GM21717 (cell line): Measurements from ENCODE around the gene PHLDA3.
"Not testable (repeated sequence)": the region's sequence is repeated elsewhere in the genome, so short reads cannot be mapped to it uniquely, and the experiment has no call there.

Source experiments
- ATAC-seq: cut with Tn5 transposase; IDR thresholded peaks from one replicate; pipeline ENCODE4 v1.9.1; 2021; ENCODE audit warnings: mild to moderate bottlenecking, moderate library complexity; ENCODE audit not compliant: unreplicated experiment

PHLDA3 gene

DNA sequence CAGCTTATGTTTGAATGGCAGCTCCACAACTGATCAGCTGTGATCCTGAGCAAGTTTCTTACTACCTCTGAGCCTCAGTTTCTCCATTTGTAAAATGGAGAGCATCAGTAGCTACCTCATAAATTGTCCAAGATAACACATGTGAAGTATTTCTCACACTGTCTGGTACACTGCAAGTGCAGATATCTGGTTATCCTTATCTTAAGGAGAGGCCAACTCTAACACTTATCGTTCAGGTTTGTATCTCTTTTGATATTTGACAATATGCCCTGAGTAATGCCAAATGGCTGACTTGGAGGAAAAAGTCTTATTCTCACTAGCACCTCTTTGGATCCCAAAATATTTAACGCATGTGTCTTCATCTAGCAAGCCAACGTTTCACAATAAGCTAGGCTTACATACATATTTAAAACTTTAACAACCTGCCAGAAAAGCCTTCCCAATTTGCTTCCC lies 35.2 kb upstream of the PHLDA3 start:
- no peak for ATAC-seq

DNA sequence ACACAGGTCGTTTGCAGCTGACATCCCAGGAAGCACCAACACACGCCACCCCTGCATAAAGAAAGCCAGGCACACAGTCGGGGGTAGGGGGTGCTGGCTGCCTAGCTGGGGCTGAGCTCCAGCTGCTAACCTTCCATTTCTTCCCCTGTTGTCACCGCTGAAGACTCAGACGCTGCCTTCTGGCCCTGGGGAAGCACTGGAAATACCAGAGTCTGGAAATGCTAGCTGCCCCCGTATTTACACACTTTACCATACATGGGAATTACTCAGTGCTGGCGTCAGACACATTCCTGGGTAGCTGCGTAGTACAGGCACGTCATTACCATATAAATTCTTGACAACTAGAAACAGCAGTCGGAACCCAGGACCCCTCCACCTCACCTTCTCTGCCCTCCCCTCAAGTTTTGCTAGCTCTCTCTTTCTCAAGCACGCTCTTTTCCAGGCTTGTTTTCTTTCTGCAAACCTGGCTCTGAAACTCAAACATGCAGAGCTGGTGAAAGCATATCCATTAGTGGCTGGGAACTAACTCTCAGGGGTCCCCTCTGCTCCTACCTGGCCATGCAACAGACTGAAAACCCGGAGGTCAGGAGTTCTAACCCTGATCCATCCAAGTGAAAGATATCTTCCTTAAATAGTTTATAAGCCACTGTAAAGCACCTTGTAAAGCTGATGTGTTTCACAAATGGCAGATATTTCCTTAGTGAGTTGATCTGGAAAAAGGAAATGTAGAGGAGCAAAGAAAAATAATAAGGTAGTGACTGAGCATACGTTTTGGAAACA lies 34.6 kb upstream of the PHLDA3 start:
- ATAC-seq, result no peak

DNA sequence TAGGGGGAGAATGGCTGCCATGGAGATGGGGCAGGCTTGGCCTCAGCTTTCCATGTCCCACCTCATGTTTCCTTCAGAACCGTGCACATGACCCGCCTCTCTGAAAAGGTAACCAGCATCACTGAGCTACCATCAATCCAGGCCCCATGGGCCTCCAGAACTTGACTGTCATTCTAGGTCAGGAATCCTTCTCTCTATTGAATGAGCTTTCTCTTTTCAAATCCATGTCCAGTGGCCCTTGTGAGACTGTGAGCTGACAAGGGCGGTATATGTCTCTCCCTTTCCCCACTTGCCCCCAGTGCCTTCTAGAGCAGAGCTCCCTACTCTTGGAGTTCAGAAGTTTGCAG lies 33.5 kb upstream of the PHLDA3 start:
- no peak for ATAC-seq

DNA sequence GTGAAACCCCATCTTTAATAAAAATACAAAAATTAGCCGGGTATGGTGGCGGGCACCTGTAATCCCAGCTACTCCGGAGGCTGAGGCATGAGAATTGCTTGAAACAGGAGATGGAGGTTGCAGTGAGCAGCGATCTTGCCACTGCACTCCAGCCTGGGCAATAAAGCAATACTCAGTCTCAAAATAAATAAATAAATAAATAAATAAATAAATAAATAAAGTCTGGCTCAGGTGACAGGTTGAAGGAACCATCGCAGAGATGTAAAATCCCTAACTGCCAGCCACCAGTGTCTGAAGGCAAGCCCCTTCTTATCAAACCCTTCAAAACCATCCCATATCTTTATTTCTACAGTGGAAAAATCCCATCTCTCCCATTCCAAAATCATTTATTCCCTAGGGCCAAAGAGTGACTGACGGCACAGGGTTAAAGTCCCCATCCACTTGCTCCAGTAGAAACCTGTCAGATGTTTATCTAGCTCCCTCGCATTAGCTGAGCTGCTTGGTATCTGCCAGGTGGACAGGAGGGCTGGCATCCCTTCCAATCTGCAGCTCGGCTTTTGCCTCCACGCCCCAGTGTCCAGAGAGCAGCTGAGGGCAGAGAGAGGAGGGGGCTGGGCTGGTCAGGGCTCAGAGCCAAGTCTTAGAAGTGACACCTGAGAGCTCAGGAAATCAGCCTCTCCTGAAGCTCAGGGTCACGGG lies 33.0 kb upstream of the PHLDA3 start:
- no peak for ATAC-seq

DNA sequence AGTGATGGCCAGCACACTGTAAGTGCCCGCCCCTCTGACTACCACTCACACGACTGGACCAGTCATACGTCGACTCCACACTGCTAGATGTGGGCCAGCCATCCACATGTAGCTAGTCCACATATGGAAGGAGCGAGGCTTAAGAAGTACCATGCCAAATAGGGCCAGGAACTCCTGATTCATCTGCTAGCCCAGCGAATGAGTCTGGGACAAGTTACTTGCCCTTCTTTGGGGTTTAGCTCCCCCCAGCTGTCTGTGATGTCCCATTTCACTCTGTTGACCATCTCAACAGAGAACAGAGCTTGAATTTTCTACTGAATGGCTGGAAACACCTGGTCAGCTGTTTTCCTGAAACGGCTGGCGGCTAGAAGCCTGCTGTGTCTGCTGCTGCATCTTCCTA lies 32.2 kb upstream of the PHLDA3 start:
- ATAC-seq, result no peak

DNA sequence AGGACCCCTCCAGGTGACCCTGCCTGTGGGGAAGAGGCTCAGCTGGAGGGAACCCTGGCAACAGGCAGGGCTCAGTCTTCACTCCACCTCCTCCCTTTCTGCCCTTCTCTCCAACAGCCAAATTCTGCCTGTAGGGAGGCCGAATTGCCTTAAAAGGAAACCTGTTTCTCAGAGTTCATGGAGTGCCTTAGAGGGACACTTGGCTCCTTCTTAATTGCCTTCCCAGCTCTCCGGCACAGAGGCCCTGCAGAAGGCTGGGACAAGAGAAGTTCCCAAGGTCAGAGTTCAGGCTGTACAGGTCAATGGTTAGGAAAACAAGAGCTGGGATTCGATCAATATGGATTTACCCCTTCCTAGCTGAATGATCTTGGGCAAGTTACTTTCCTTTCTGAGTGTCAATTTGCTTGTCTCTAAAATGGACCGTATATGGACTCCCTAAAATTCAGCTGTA lies 31.7 kb upstream of the PHLDA3 start:
- ATAC-seq, result no peak

DNA sequence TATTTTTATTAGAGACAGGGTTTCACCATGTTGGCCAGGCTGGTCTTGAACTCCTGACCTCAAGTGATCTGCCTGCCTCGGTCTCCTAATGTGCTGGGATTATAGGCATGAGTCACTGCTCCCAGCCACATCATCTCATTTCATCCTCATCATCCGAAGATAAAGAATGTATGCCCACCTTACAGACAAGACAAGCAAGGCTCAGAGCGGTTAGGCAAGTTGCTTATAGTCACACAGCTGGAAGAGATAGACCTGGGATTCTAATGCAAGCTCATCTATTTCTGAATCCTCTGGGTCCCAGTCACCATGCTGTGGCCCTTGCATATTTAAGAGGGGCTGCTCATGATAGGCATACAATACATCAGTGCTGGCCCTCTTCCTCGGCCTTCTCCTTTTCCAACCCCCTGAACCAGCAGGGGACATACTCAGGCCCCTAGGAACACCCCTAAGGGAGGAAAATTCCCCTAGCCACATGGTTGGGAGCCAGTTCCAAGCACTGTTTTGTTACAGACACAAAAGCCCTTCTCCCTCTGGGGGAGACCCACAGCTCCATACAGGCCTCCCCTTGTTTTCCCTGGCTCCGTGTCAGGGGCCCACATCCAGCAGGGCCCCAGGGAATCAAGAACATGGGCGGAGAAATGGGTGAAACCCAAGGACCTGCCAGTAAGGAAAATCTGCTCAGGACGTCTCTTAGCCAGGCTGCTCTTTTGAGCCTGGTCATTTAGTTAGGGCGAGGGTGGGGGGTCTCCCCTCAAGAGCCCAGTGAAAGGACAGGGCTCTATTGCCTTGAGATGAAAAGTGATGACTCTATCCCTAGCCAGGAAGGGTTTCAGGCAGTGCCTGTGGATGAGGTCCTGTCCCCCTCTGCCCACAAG lies 31.0 kb upstream of the PHLDA3 start:
- no peak for ATAC-seq

DNA sequence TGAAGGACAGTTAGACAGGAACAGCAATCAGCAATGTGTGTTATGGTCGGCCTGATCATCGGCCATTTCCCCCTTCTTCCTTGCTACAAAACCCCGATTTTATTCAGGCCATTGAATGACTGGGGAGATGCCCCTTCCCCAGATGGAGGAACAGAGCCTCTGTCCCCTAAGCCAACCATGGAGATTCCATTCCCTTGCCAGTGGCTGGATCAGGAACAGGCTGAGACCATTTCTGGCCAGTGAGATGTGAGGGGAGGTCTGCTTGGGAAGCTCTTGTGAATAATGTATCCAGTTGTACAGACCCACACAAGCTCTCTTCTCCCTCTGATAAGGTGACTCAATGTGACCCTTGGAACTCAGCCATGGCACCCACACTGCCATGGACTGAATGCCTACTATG lies 30.2 kb upstream of the PHLDA3 start:
- ATAC-seq, result no peak

DNA sequence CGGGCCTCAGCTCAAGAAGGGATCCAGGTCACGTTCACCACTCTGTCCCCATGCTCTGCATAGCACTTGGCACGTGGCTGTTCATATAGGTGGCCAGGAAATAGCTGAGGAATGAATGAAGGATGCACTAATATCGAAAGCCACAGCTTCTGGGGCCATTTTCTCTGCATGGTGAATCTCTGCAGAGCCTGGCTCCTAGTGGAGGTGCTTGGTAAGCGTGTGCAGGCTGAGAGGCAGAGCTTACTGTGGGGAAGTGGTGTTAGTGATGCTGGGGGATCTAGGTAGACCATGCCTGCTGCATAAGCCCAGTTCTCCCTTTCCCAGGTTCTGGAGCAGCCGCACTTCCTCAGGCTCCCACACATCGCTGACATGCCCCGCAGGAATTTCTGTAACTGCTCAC lies 29.6 kb upstream of the PHLDA3 start:
- no peak for ATAC-seq

DNA sequence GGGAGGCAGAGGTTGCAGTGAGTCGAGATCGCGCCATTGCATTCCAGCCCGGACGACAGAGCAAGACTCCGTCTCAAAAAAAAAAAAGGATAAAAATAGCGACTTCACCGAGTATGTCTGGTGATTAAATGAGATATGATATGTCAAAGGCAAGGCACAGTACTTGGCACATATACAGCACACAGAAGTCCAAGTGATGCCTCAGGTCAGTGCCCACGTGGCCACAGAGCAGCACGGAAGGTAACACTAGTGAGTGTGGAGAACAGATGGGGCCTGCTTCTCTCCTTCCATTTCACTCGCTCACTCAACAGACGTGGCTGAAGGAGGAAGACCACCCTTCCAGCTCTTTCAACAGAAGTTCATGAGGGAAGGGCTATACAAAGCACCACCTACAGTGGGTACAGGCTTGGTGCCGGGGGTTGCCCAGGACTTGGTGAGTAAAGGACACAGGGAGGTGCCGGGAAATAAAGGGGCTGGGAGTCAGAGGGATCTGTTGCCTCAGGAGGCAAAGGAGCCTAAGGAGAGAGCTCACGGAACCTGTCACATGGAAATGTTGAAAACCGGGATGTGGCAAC lies 29.0 kb upstream of the PHLDA3 start:
- ATAC-seq, result no peak

DNA sequence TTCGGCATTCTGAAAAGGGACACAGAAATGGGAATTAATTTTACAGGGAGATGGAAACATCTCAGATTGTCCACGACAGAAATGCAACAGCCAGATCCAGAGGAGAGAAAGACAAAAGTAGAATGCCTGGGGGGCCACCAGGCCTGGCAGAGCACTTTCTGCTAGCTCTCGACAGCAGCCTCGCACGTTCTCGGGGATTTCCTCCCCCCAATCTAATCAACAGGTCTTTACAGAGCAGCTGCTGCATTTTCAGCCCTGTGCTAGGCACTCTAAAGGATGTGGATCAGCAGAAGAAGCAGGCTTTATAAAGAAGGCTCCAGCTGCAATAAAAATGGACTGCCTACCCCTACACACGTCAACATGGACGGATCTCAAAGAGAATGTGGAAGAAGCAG lies 27.3 kb upstream of the PHLDA3 start:
- ATAC-seq, result no peak

DNA sequence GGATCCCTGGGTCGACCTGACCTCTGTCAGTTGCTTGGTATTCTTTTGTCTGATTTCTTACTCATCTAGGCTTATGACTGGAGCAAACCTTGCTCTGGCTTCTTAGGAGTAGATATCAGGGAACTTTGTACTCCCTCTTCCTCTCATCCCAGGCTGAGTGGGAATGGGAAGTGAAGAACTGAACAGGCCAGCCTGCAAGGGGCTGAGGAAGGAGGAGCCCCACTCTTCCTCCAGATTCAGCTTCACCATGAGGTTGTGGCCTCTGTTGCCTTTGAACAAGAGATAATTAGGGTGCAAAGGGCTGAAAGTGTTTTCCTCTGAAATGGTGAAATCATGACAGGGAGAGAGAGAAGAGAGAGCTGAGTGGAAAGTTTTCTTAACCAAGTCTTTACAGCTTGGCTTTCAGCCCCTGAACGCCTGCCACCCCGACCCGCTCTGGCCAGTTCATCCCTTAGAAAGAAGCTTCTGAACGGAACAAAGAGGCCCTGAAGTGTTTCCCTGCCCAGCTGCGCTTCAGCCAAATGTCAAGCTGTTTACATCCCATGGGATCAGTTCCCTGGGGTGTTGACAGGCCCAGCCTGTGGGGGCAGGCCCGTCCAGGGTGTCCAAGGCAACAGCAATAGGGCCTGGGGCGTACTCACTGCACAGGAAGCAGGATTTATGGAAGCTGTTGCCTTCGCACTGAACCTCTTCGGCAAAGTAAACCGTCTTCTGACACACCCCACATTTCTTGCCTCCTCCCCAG lies 26.7 kb upstream of the PHLDA3 start:
- ATAC-seq, result no peak

DNA sequence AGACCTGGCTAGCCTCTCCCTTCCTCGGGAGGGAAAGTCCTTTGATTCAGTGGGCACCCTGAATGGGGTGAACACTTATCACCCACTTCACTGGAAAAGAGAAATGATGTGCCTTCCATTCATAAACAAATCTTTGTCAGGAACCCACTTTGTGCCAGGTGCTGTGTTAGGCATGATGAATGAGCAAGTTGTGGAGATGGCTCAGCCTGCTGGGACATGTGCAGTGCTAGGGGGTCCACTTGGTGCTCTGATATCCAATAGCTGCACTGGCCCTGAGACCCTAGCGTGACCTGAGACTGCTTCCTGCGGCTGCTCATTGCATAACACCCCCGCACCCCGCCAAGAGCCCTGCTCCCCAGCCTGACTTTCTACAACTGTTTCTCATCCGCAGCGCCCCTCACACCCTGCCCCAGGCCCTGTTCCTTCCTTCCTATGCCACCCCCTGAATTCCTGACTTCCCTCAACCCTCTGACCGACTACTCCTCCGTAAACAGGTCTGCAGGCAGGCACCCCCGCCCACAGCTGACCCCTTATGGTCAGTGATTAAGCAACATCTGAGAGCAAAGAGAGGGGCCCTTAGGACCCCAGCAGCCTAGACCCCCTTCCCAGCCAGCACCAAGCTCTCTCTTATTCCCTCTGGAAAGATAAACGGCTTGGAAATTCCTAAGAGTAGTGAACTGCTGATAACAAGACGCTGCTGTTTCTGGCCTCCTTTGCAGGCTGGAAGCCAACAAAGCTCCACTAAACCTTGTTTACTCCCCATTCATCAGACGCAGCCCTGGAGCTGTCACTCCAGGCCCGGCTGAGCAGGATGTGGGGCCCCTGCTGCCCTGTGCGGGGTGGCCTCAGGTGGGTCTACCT lies 25.0 kb upstream of the PHLDA3 start:
- ATAC-seq, result no peak

DNA sequence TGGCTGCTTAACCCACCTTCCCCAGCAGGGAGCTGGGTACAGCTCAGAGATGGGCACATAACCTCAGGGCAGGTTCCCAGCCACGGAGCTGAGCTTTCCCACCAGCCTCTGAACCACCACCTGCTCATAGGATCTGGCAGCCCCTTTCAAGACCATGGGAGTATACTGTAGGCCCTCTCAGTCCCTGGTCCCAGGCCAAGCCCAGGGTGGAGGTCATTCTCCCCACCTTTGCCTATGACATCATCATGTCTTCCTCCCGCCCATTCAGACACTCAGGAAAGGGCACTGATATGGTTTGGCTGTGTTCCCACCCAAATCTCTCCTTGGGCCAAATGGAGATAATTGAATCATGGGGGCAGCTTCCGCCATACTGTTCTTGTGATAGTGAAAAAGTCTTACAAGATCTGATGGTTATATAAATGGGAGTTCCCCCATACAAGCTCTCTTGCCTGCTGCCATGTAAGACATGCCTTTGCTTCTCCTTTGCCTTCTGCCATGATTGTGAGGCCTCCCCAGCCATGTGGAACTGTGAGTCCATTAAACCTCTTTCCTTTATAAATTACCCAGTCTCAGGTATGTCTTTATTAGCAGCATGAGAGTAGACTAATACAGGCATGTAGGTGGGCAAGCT lies 24.2 kb upstream of the PHLDA3 start:
- ATAC-seq, result not testable (repeated sequence)

DNA sequence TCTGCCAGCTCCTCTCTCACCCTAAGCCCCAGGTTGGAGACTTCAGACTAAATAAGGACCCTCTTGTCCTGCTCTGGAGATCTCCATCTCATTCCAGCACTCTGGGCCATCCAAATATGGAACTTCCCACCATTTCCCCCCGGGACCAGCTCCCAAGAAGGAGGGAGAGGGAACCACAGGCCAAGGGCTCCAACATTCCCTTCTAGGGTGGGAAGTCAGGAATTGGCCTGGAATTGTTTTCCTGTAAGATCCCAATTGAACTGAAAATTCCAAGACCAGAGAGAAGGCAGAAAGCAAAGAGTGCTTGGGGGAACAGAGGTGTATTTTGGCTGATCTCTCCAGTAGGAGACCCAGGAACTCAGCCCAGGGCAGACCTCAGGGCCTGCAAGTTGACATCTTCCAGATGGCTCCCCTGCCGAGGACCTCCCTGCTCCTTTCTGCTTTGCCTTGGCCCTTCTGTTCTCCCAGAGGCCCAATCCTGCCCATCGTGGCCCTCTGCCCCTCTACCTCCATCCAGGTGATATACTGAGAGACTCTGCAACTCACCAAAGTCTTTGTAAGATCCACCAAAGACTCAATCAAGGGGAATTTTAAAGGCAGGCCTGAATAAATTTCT lies 23.0 kb upstream of the PHLDA3 start:
- no peak for ATAC-seq

DNA sequence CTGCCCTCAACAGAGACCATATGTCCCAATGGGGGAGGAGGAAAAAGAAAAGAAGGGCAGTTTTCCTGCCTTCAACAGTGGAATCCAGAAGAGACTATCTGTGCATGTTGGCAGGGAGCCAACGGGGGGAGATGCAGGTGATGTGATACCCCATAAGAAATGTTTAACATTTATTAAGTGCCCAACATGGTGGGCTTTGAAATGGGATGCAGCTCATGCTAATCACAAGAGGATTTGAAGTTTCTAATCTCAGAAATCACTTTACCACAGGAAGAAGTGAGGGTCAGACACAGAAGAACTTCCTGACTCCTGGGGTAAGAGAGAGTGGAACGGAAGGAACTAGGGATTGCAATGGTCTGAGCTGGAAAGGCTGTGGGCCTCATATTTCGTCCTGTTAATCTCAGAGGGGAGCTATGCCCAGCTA lies 21.7 kb upstream of the PHLDA3 start:
- ATAC-seq, result no peak

DNA sequence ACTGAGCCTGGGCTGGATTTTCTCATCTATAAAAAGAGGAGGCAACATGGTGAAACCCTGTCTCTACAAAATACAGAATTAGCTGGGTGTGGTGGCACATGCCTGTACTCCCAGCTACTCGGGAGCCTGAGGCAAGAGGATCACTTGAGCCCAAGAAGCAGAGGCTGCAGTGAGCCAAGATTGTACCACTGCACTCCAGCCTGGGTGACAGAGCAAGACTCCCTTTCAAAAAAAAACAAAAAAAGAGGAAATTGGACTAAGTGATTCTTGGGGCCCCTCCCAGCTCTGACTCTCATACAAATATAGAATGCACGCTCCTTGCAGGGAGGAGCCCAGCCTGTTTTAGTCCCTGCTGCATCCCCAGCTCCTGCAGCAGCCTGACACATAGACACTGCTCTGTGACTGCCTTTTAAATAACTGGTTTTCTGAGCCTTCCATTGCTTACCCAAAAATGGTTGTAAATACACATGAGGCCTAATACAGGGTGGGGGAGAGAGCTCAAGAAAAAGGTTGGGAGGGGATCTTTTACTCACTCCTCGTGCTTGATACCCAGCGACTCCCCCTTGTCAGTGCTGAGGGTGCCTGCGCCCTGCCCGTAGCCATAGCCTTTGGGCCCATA lies 20.8 kb upstream of the PHLDA3 start:
- ATAC-seq, result no peak
